Activated CD4-positive, alpha-beta T cell treated with anti-CD3 and anti-CD28 coated beads for 36 hours (primary cell): ENCODE results near the gene TCF7L2. TPM values are rescaled to one million over a fixed set of nuclear protein-coding genes. Genes with fewer than 3 reads are reported as not detected.

ENCODE experiments used
- ATAC-seq: fragments of 200-7000 bp; cut with Tn5 transposase; one replicate; pipeline ENCODE4 v1.10.0; 2021; ENCODE audit warnings: mild to moderate bottlenecking, moderate library complexity
- CTCF ChIA-PET: fragments of 350-600 bp; sonication (Branson Sonifier 250); formaldehyde crosslinking; loops from one replicate; lab custom pipeline; 2021; ENCODE audit warnings: antibody characterized with exemption; lab: Charles Lee
- POLR2A ChIA-PET: fragments of 350-600 bp; sonication (Branson Sonifier 250); formaldehyde crosslinking; loops from one replicate; lab custom pipeline; 2021; ENCODE audit warnings: antibody characterized with exemption, inconsistent platforms; lab: Charles Lee
- DNase-seq: peaks from one replicate; pipeline ENCODE4 v3.0.0-alpha.2; 2020
- H3K27ac Mint-ChIP-seq: one replicate; pipeline ENCODE4 v1.8.0; 2021; ENCODE audit warnings: mixed read lengths
- H3K27me3 Mint-ChIP-seq: one replicate; pipeline ENCODE4 v1.8.0; 2021; ENCODE audit warnings: mixed read lengths
- H3K36me3 Mint-ChIP-seq: one replicate; pipeline ENCODE4 v1.8.0; 2021; ENCODE audit warnings: low read depth, mixed read lengths
- H3K4me1 Mint-ChIP-seq: one replicate; pipeline ENCODE4 v1.8.0; 2021; ENCODE audit warnings: mixed read lengths
- H3K4me3 Mint-ChIP-seq: one replicate; pipeline ENCODE4 v1.8.0; 2021; ENCODE audit warnings: mild to moderate bottlenecking, moderate library complexity, mixed read lengths
- H3K9me3 Mint-ChIP-seq: one replicate; pipeline ENCODE4 v1.8.0; 2021; ENCODE audit warnings: low read depth, mixed read lengths
- intact Hi-C, 2 experiments: fragments of 100-400 bp; cut with DNase I in 1 of 2; cut with micrococcal nuclease in 1 of 2; formaldehyde crosslinking; loops; one replicate each; pipeline versions ENCODE4 v1.14.2 to v1.15.1; 2022 to 2024; cut with DNase I, micrococcal nuclease
- total RNA-seq, 2 experiments: library from RNA; stranded (reverse); gene quantifications; one replicate each; pipeline ENCODE4 v1.2.3, GENCODE V29; 2021

The TCF7L2 gene
- total RNA-seq, 2 experiments from 2014 or later = 0.87 to 1.7 TPM

GRCh38 chr10:112956631-112957350, 6.7 kb downstream of the TCF7L2 start:
- Mint-ChIP-seq H3K4me3 (no peak overlapping the region), H3K9me3 (no peaks in the 10 kb centered on the region), H3K36me3 (no peaks in the 10 kb centered on the region), H3K27ac (no peak overlapping the region), H3K4me1 (peaks cover 24% of the 10 kb centered on the region), H3K27me3 (peaks cover 66% of the 10 kb centered on the region)
- ATAC-seq (no peak), DNase-seq (no peak)
- intact Hi-C loops = loop anchor here in 1 of 2 experiments (10.0 kb wide), 1 partner anchor 432 kb away; no protein-coding TSS in a partner anchor
- ChIA-PET CTCF (interaction anchor here (0.6 kb wide), 1 partner anchor 16 kb away, joined by 3 read pairs; no protein-coding TSS in a partner anchor), POLR2A (no interaction called here)

GRCh38 chr10:112957640-112958092, 7.6 kb downstream of the TCF7L2 start:
- Mint-ChIP-seq H3K4me3 (no peak overlapping the region), H3K27ac (no peak overlapping the region), H3K27me3 (peaks cover 69% of the 10 kb centered on the region), H3K9me3 (no peaks in the 10 kb centered on the region), H3K36me3 (no peaks in the 10 kb centered on the region), H3K4me1 (peaks cover 22% of the 10 kb centered on the region)
- DNase-seq = no peak
- intact Hi-C loops = loop anchor here in 1 of 2 experiments (10.0 kb wide), 1 partner anchor 433 kb away; no protein-coding TSS in a partner anchor
- CTCF ChIA-PET = no interaction called here
- POLR2A ChIA-PET = no interaction called here
- ATAC-seq = no peak

- peaks cover 19% of the 10 kb centered on the region for H3K4me1 Mint-ChIP-seq
Measured at GRCh38 chr10:112958275-112958995, 8.4 kb downstream of the TCF7L2 start.

GRCh38 chr10:112959207-112959838, 9.3 kb downstream of the TCF7L2 start:
- Mint-ChIP-seq H3K4me3 (no peak overlapping the region), H3K27ac (no peak overlapping the region), H3K4me1 (peaks cover 19% of the 10 kb centered on the region), H3K27me3 (peaks cover 63% of the 10 kb centered on the region), H3K36me3 (no peaks in the 10 kb centered on the region), H3K9me3 (no peaks in the 10 kb centered on the region)
- ATAC-seq (no peak), DNase-seq (no peak)
- intact Hi-C loops = loop anchor here in 1 of 2 experiments (10.0 kb wide), 1 partner anchor 435 kb away; no protein-coding TSS in a partner anchor
- CTCF ChIA-PET = interaction anchor here (0.6 to 0.7 kb wide), 2 partner anchors 21 to 544 kb away, joined by 3 read pairs; no protein-coding TSS in a partner anchor
- POLR2A ChIA-PET = no interaction called here

More at GRCh38 chr10:112958275-112958995, 8.4 kb downstream of the TCF7L2 start:
- Mint-ChIP-seq H3K36me3 (no peaks in the 10 kb centered on the region), H3K4me3 (no peak overlapping the region), H3K27ac (no peak overlapping the region), H3K27me3 (peaks cover 65% of the 10 kb centered on the region), H3K9me3 (no peaks in the 10 kb centered on the region)
- ChIA-PET CTCF (no interaction called here), POLR2A (no interaction called here)
- ATAC-seq = no peak
- intact Hi-C loops = loop anchor here in 1 of 2 experiments (10.0 kb wide), 1 partner anchor 434 kb away; no protein-coding TSS in a partner anchor
- DNase-seq = no peak

- ChIA-PET CTCF (interaction anchor here (0.7 kb wide), 1 partner anchor 20 kb away, joined by 3 read pairs; no protein-coding TSS in a partner anchor), POLR2A (no interaction called here)
- H3K27me3 Mint-ChIP-seq = peaks cover 67% of the 10 kb centered on the region
- H3K4me1 Mint-ChIP-seq = peaks cover 17% of the 10 kb centered on the region
- intact Hi-C loops = no loop called here
- no peaks in the 10 kb centered on the region for H3K36me3 Mint-ChIP-seq
- no peak for ATAC-seq
- H3K4me3 Mint-ChIP-seq = no peak overlapping the region
- DNase-seq = no peak
- no peaks in the 10 kb centered on the region for H3K9me3 Mint-ChIP-seq
- no peak overlapping the region for H3K27ac Mint-ChIP-seq
Measured at GRCh38 chr10:112960151-112960681, 10.2 kb downstream of the TCF7L2 start.

GRCh38 chr10:112961609-112962008, 11.6 kb downstream of the TCF7L2 start:
- no peaks in the 10 kb centered on the region for H3K9me3 Mint-ChIP-seq
- no peaks in the 10 kb centered on the region for H3K36me3 Mint-ChIP-seq
- no peak overlapping the region for H3K27ac Mint-ChIP-seq
- DNase-seq (no peak), ATAC-seq (no peak)
- H3K4me3 Mint-ChIP-seq = no peak overlapping the region
- ChIA-PET CTCF (no interaction called here), POLR2A (interaction anchor here (0.6 kb wide), 1 partner anchor 73 kb away, joined by 5 read pairs; no protein-coding TSS in a partner anchor)
- H3K27me3 Mint-ChIP-seq = peaks cover 62% of the 10 kb centered on the region
- intact Hi-C loops = no loop called here
- H3K4me1 Mint-ChIP-seq = peaks cover 8% of the 10 kb centered on the region

GRCh38 chr10:112962343-112962742, 12.3 kb downstream of the TCF7L2 start:
- peaks cover 58% of the 10 kb centered on the region for H3K27me3 Mint-ChIP-seq
- no peak overlapping the region for H3K27ac Mint-ChIP-seq
- intact Hi-C loops = no loop called here
- H3K4me3 Mint-ChIP-seq = no peak overlapping the region
- ChIA-PET CTCF (no interaction called here), POLR2A (no interaction called here)
- no peaks in the 10 kb centered on the region for H3K9me3 Mint-ChIP-seq
- H3K36me3 Mint-ChIP-seq = no peaks in the 10 kb centered on the region
- ATAC-seq = no peak
- no peak for DNase-seq
- H3K4me1 Mint-ChIP-seq = peaks cover 8% of the 10 kb centered on the region

- Mint-ChIP-seq H3K36me3 (no peaks in the 10 kb centered on the region), H3K27me3 (peaks cover 48% of the 10 kb centered on the region), H3K4me1 (peaks cover 7% of the 10 kb centered on the region), H3K4me3 (no peak overlapping the region), H3K9me3 (no peaks in the 10 kb centered on the region), H3K27ac (no peak overlapping the region)
- ATAC-seq (no peak), DNase-seq (no peak)
- CTCF ChIA-PET = no interaction called here
- POLR2A ChIA-PET = no interaction called here
- intact Hi-C loops = no loop called here
Measured at GRCh38 chr10:112963835-112964234, 13.8 kb downstream of the TCF7L2 start.

GRCh38 chr10:112964482-112964881, 14.4 kb downstream of the TCF7L2 start:
- ChIA-PET CTCF (no interaction called here), POLR2A (no interaction called here)
- Mint-ChIP-seq H3K27ac (no peak overlapping the region), H3K27me3 (peaks cover 48% of the 10 kb centered on the region), H3K9me3 (no peaks in the 10 kb centered on the region), H3K36me3 (no peaks in the 10 kb centered on the region), H3K4me1 (peaks cover under 1% of the 10 kb centered on the region), H3K4me3 (no peak overlapping the region)
- intact Hi-C loops = no loop called here
- ATAC-seq (no peak), DNase-seq (no peak)

GRCh38 chr10:112966194-112966855, 16.3 kb downstream of the TCF7L2 start:
- no peak for DNase-seq
- intact Hi-C loops = no loop called here
- Mint-ChIP-seq H3K4me3 (no peak overlapping the region), H3K27ac (no peak overlapping the region), H3K4me1 (no peaks in the 10 kb centered on the region), H3K36me3 (no peaks in the 10 kb centered on the region), H3K27me3 (peaks cover 51% of the 10 kb centered on the region), H3K9me3 (no peaks in the 10 kb centered on the region)
- ChIA-PET CTCF (interaction anchor here (0.5 to 1.3 kb wide), 2 partner anchors 20 to 617 kb away, joined by 3 read pairs; no protein-coding TSS in a partner anchor), POLR2A (no interaction called here)
- no peak for ATAC-seq
